Stimulated activated naive CD8-positive, alpha-beta T cell treated with anti-CD3 and anti-CD28 coated beads, Interleukin-15, Interleukin-2, amounts not matched to agents 100 ng/mL and 50 ng/mL, for 24 hours (primary cell): Measurements from ENCODE around the gene TAS1R3.
A peak's percentile ranks its signal among the peaks of the same experiment; 100 is the strongest.
"Not testable (repeated sequence)": the region's sequence is repeated elsewhere in the genome, so short reads cannot be mapped to it uniquely, and the experiment has no call there.

Experiments used
- H3K27ac Mint-ChIP-seq: one replicate; pipeline ENCODE4 v1.8.0; 2021; ENCODE audit warnings: mild to moderate bottlenecking, mixed read lengths
- H3K27me3 Mint-ChIP-seq: one replicate; pipeline ENCODE4 v1.8.0; 2021; ENCODE audit warnings: mixed read lengths
- H3K36me3 Mint-ChIP-seq: one replicate; pipeline ENCODE4 v1.8.0; 2021; ENCODE audit warnings: low read depth, mixed read lengths
- H3K4me1 Mint-ChIP-seq: one replicate; pipeline ENCODE4 v1.8.0; 2021; ENCODE audit warnings: low read depth, mixed read lengths
- H3K4me3 Mint-ChIP-seq: one replicate; pipeline ENCODE4 v1.8.0; 2021; ENCODE audit warnings: mild to moderate bottlenecking, mixed read lengths
- H3K9me3 Mint-ChIP-seq: one replicate; pipeline ENCODE4 v1.8.0; 2021; ENCODE audit warnings: mixed read lengths

TAS1R3 gene

DNA sequence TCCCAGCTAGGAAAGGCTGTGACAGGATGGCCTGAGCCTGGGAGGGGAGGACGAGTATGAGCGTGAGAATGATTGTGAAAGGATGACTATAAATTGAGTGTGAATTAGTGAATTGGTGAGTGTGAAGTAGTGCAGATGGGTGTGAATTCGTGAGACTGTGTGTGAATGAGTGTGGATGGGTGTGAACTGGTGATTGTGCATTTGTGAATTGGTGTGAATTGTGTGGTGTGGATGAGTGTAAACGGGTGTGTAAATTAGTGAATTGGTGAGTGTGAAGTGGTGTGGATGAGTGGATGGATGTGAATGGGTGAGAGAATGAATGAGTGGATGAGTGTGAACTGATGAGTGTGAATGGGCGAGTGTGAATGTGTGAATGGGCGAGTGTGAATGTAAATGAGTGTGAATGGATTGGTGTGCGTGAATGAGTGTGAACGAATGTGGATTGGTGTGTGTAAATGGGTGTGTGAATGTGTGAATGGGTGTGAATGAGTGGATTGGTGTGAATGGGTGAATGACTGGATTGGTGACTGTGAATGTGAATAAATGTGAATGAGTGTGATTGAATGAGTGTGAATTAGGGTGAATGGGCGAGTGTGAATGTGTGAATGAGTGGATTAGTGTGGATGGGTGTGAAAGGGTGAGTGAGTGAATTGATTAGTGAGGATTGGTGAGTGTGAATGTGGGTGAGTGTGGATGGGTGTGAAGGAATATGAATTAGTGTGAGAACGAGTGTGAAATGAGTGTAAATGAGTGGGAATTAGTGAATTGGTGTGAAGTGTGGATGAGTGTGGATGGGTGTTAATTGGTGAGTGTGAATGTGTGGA lies 35.0 kb downstream of the TAS1R3 start:
- Mint-ChIP-seq H3K4me1 (peaks cover 8% of the 10 kb centered on the region), H3K9me3 (no peaks in the 10 kb centered on the region), H3K4me3 (no peak overlapping the region), H3K36me3 (no peaks in the 10 kb centered on the region), H3K27me3 (peaks cover under 1% of the 10 kb centered on the region), H3K27ac (no peak overlapping the region)

DNA sequence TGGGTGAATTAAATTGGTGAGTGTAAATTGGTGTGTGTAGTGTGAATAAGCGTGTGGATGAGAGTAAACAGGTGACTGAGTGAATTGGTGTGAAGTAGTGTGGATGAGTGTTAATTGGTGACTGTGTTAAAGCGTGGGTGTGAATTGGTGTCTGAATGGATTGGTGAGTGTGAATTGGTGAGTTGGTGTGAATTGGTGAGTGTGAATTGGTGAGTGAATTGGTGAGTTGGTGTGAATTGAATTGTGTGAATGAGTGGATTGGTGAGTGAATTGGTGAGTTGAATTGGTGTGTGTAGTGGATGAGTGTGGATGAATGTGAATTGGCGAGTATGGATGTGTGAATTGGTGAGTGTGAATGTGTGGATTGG lies 35.6 kb downstream of the TAS1R3 start:
- H3K9me3 Mint-ChIP-seq = no peaks in the 10 kb centered on the region
- H3K27ac Mint-ChIP-seq = no peak overlapping the region
- H3K36me3 Mint-ChIP-seq = no peaks in the 10 kb centered on the region
- peaks cover 14% of the 10 kb centered on the region for H3K4me1 Mint-ChIP-seq
- no peaks in the 10 kb centered on the region for H3K27me3 Mint-ChIP-seq
- no peak overlapping the region for H3K4me3 Mint-ChIP-seq

DNA sequence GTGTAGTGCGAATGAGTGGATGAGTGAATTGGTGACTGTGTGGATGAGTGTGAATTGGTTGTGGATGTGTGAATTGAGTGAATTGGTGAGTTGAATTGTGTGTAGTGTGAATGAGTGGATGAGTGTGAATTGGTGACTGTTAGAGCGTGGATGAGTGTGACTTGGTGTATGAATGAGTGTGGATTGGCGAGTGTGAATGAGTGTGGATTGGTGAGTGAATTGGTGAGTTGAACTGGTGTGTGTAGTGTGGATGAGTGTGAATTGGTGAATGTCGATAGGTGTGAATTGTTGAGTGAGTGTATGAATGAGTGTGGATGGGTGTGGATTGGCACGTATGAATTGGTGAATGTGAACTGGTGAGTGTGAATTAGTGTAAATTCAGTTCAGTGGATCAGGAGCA lies 36.2 kb downstream of the TAS1R3 start:
- H3K27me3 Mint-ChIP-seq = no peaks in the 10 kb centered on the region
- no peaks in the 10 kb centered on the region for H3K36me3 Mint-ChIP-seq
- H3K4me3 Mint-ChIP-seq = no peak overlapping the region
- no peak overlapping the region for H3K27ac Mint-ChIP-seq
- H3K4me1 Mint-ChIP-seq = peaks cover 20% of the 10 kb centered on the region
- no peaks in the 10 kb centered on the region for H3K9me3 Mint-ChIP-seq

DNA sequence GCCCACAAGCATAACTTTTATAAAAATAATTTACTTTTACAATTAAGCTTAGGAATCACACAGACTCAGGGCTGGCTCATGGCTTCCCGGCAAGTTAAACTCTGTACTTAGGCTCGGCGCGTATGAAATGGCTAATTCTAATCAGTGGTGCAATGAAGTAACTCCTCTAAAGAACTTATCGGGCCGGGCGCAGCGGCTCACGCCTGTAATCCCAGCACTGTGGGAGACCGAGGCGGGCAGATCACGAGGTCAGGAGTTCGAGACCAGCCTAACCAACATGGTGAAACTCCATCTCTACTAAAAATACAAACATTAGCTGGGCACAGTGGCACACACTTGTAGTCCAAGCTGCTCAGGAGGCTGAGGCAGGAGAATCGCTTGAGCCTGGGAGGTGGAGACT lies 39.0 kb downstream of the TAS1R3 start:
- not testable (repeated sequence) for H3K27ac Mint-ChIP-seq, H3K36me3 Mint-ChIP-seq, H3K27me3 Mint-ChIP-seq, H3K4me3 Mint-ChIP-seq, H3K9me3 Mint-ChIP-seq
- H3K4me1 Mint-ChIP-seq = peaks cover 36% of the 10 kb centered on the region

DNA sequence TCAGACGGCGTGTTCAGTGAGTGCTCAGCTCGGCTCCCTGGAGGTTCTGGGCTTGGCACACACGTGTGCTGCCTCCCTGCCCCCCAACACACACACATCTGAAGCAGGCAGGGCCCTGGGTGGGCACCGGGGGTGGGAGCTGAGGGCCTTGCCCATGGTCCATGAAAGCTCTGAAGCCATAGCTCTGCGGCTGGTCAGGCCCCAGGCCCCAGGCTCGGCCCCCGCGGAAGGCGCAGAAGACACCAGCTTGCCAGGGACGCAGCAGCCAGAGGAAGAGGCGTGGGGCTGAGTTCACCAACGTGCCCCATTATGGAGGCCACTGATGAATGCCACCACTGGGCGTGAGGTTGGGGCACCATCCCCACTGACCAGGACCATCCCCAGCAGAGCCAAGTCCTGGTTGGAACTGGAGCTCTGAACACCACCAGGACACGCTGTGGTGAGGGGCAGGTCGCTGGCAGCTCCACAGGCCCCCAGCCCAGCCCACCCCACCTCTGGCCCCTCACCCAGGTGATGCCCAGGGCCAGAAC lies 39.8 kb downstream of the TAS1R3 start:
- no peak overlapping the region for H3K27ac Mint-ChIP-seq
- peaks cover 36% of the 10 kb centered on the region for H3K4me1 Mint-ChIP-seq
- H3K4me3 Mint-ChIP-seq = peak overlapping the region; percentile 26
- H3K36me3 Mint-ChIP-seq = peaks cover 10% of the 10 kb centered on the region
- no peaks in the 10 kb centered on the region for H3K9me3 Mint-ChIP-seq
- H3K27me3 Mint-ChIP-seq = no peaks in the 10 kb centered on the region

DNA sequence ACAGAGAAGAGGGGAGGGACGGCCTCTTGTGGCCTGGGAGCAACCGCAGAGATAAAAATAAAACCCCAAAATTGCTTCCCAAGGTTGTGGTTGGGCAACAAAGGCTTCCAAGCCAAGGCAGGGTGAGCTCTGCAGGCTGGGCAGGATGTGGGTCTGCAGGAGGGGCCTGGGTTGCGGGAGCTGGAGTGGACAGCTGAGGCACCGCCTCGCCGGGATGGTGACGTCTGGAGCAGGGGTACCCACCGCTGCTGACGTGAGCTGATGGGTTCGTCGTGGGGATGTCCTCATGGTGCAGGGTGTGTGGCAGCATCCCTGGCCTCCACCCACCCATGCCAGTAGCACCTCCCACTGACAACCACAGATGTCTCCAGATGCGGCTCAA lies 40.3 kb downstream of the TAS1R3 start:
- H3K27me3 Mint-ChIP-seq = no peaks in the 10 kb centered on the region
- H3K4me1 Mint-ChIP-seq = peaks cover 36% of the 10 kb centered on the region
- H3K4me3 Mint-ChIP-seq = peak overlapping the region; percentile 26
- peaks cover 10% of the 10 kb centered on the region for H3K36me3 Mint-ChIP-seq
- no peak overlapping the region for H3K27ac Mint-ChIP-seq
- no peaks in the 10 kb centered on the region for H3K9me3 Mint-ChIP-seq

DNA sequence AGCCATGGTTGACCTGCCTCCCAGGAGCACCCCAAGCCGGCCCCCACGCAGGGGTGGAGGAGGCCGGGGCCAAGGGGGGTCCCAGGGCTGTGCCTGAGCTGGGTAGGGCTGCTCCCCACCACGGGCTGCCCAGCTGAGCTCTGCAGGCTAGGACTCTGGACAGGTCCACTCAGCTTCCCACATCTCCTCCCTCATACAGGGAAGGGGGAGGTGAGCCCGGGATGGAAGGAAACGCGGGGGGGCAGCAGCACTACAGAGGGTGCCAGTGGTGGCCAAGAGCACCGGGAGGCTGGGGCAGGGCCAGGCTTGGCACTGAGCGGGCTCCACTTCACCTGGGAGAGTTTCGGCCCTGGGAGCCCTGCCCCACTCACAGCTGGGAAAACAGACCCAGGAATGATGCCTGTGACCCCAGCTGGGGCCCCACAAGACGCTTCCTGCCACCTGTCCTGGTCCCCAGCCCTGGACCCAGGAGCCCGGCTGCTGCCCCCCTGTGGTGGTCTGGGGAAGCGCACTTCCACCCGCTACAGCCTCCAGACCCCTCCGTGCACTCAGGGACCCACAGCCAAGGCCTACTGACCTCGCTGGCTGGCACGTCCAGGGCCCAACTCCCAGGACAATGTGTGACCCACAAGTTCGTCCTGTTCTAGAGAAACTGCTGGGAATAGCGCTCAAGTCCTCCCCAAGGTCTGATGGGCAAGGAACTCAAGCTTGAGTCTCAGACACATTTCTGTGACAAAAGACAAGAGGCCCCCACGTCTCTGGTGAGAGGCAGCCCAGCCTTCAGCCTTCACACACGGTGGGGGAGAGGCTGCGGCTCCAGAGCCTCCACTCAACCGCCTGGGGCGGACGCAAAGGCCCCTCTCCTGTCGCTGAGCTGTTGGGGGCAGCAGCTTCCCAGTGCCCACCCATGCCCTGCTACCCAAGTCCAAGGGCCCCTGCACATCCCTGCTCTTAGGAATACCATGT lies 40.9 kb downstream of the TAS1R3 start:
- H3K27me3 Mint-ChIP-seq = no peaks in the 10 kb centered on the region
- no peak overlapping the region for H3K4me3 Mint-ChIP-seq
- peaks cover 13% of the 10 kb centered on the region for H3K36me3 Mint-ChIP-seq
- peaks cover 39% of the 10 kb centered on the region for H3K4me1 Mint-ChIP-seq
- H3K9me3 Mint-ChIP-seq = no peaks in the 10 kb centered on the region
- no peak overlapping the region for H3K27ac Mint-ChIP-seq

DNA sequence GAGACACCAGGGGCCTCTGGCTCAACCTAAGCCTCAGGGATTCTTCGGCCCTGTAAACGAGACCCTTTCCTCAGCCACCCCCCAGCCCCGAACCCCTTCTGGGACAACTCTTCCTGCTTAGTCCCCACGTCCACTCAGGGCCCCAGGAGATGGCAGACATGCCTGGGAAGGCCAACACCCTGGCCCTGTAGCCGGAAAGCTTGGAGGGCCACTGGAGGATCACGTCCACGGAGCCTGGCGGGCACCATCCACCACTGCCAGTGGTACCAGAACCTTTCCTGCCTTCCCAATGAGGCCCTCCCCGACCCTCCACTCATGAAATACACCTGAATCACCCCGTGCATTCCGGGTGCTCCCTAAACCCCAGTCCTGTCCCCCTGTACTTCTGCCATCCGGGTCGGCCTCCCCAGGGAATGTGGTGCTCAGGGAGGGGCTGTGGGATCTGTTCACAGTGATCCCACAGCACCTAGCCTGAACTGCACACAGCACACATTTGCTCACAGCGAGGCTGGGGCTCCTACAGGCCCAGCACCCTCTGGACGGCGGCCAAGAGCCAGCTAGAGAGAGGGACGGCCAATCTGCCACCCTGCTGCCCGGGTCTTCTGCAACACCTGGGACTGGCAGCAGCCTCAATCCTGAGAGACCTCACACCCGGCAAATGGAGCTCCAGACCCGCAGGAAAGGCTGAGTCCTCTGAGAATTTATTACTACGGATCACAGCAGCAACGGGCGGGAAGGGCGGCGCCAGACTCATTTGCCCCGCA lies 42.2 kb downstream of the TAS1R3 start:
- Mint-ChIP-seq H3K27ac (peak overlapping the region; percentile 55), H3K9me3 (no peaks in the 10 kb centered on the region), H3K4me1 (peaks cover 39% of the 10 kb centered on the region), H3K36me3 (peaks cover 13% of the 10 kb centered on the region), H3K4me3 (peak overlapping the region; percentile 89), H3K27me3 (no peaks in the 10 kb centered on the region)

DNA sequence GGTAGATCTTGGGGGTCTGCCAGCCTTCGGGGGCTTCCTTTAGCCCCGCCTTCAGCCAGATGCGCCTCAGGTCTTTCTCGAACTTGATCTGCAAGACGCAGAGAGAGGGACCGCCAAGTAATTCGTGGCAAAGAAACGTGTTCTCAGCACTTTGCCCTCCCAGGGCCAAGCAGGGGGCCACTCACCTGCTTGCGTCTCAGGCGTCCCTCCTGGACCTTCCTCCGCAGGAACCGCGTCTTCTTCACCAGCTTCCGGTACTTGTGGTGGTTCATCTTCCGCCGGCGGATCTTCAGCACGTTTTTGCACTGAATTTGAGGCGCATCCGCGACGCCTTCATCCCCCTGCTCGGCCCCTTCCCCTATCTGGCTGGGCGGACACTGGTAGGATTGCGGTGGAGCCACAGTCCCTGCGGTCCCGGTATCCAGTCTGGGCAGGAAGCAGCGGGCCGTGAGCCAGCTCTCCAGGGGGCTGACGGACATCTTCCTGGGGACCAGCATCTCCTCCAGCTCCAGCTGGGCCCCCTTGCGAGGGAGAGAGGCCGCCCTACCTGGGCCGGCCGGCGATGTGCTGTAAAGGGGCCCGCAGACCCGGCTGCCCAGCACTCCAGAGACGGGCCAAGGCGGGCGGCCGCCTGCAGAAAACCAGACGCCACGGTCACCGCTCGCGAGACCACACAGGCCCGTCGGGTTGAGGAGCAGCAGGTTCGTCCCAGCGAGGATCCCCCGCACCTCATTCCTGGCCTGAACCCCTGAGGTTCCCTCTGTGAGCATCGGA lies 42.9 kb downstream of the TAS1R3 start:
- peak overlapping the region; percentile 78 for H3K27ac Mint-ChIP-seq
- H3K9me3 Mint-ChIP-seq = no peaks in the 10 kb centered on the region
- H3K4me1 Mint-ChIP-seq = peaks cover 39% of the 10 kb centered on the region
- H3K4me3 Mint-ChIP-seq = peak overlapping the region; percentile 89
- H3K27me3 Mint-ChIP-seq = no peaks in the 10 kb centered on the region
- H3K36me3 Mint-ChIP-seq = peaks cover 13% of the 10 kb centered on the region

DNA sequence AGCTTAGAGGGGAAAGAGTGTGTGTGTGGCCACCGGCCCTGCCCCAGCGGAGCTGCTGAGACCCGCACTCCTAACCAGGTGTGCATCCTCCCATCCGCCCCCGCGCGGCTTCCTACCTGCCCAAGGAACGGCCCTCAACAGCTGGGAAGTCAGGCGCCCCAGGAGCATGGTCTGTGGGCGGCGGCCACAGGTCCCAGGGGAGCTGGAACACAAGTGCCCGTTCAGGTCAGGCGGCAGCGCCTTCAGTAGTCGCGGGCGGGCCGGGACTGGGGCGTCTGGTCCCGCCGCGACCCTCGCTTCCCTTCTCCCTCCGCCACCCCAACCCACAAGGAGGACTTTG lies 43.5 kb downstream of the TAS1R3 start:
- H3K9me3 Mint-ChIP-seq = no peaks in the 10 kb centered on the region
- peaks cover 13% of the 10 kb centered on the region for H3K36me3 Mint-ChIP-seq
- H3K27ac Mint-ChIP-seq = peak overlapping the region; percentile 78
- H3K4me3 Mint-ChIP-seq = peak overlapping the region; percentile 89
- no peaks in the 10 kb centered on the region for H3K27me3 Mint-ChIP-seq
- peaks cover 39% of the 10 kb centered on the region for H3K4me1 Mint-ChIP-seq

DNA sequence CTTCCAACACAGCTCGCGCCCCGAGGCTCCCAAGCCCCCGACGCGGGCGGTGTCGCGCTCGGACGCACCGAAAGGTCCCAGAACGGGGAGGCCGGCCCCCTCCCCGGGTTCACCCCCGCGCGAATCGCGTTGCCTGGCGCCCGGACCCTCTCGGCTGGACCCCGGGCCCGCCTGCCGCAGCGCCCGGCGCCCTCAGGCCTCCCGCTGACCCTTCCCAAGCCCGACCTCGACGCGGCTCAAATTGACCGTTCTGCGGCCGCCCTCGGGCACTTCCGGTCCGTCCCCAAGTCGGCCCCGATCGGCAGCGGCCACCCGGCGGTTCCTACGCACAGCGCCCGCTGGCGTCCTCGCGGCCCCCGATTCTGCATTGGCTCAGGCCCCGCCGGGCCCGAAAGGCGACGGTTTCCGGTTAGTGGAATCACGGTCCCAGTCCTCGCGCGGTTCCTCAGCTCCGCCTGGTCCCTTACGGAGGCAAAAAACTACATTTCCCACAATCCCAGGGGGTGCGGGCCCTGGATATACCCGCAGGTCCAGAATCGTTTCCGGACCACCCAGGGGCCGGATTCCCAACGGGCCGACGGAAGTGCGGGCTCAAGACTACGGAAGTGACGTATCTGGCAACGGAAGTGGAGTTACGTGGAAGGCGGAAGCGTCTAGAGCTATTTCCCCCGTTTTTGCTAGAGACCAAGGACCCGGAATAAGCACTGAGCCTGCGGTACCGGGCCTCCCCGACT lies 44.0 kb downstream of the TAS1R3 start, which contains the start of gene AURKAIP1:
Gene AURKAIP1, minus strand, starts transcription at position 279 of the 734 bp plus-strand sequence. CDS start 451 bp downstream, outside the sequence.
- H3K36me3 Mint-ChIP-seq = peaks cover 13% of the 10 kb centered on the region

DNA sequence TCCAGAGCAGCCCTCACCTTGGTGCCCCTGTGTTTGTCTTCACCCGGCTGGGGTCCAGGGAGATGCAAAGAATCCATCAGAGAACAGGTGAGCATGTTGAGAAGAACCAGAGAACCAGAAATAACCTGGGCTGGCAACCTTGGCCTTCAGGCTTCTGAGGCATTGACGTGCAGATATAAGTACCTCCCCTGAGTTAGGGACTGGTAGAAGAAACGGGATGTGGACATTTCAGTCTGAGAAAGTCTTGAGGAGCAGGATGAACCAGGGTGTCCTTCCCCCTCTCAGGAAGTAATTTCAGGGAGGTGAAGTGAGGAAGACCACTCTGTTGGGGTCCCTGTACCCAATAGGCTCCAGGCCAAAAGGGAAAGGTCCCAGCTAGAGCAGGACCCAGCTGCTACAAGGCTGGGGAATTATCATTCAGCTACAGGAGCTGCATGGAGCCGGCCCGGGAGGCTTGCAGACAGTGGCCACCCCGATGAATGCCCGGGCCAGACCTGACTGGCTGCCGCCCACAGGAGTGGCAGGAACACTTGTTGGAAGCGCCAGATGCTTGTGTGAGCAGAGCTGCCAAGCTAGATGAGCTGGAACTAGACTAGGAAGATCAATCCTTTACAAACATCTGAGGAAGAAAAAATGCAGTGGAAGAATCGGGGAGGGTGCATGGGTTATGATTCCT lies 45.6 kb downstream of the TAS1R3 start:
- no peaks in the 10 kb centered on the region for H3K27me3 Mint-ChIP-seq
- H3K36me3 Mint-ChIP-seq = peaks cover 13% of the 10 kb centered on the region
- H3K27ac Mint-ChIP-seq = peak overlapping the region; percentile 18
- peaks cover 25% of the 10 kb centered on the region for H3K4me1 Mint-ChIP-seq
- peak overlapping the region; percentile 89 for H3K4me3 Mint-ChIP-seq
- no peaks in the 10 kb centered on the region for H3K9me3 Mint-ChIP-seq

More for the DNA sequence above, 44.0 kb downstream of the TAS1R3 start, which contains the start of gene AURKAIP1:
- peak within 1 kb of the TSS; percentile 91 for H3K27ac Mint-ChIP-seq
- H3K4me1 Mint-ChIP-seq = peaks cover 37% of the 10 kb centered on the region
- H3K9me3 Mint-ChIP-seq = no peaks in the 10 kb centered on the region
- H3K27me3 Mint-ChIP-seq = no peaks in the 10 kb centered on the region
- H3K4me3 Mint-ChIP-seq = peak within 1 kb of the TSS; percentile 89
